Erythroblast (primary cell): Measurements from ENCODE around the gene SUMO2.
"Not testable (repeated sequence)": the region's sequence is repeated elsewhere in the genome, so short reads cannot be mapped to it uniquely, and the experiment has no call there.

Experiments used
- GATA1 ChIP-seq: IDR thresholded peaks from 2 replicates; pipeline ENCODE4 v1.6.1; 2011; ENCODE audit warnings: low read depth, mild to moderate bottlenecking, control low read depth, low read length, moderate library complexity
- POLR2A ChIP-seq: IDR thresholded peaks from 2 replicates; pipeline ENCODE4 v1.6.1; 2011; ENCODE audit warnings: mild to moderate bottlenecking, low read length

DNA sequence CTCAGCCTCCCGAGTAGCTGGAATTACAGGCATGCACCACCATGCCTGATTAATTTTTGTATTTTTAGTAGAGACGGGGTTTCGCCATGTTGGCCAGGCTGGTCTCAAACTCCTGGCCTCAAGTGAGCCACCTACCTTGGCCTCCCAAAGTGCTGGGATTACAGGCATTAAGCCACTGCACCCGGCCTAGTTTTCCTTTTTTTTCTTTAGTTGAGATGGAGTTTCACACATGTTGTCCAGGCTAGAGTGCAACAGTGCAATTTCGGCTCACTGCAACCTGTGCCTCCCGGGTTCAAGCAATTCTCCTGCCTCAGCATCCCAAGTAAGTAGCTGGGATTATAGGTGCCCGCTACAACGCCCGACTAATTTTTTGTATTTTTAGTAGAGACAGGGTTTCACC lies 45.0 kb downstream of the SUMO2 start:
- not testable (repeated sequence) for TF ChIP-seq POLR2A, GATA1
